Measurements from ENCODE around the gene RAPGEF5.

- TF ChIP-seq POLR2AphosphoS5 (IDR thresholded peaks at IDR 0.05; ENCODE audit: borderline replicate concordance, low read depth, low read length) (no peak), EZH2 (IDR thresholded peaks at IDR 0.05) (no peak), FOXP2 (optimal IDR thresholded peaks at IDR 0.05; ENCODE audit: control extremely low read depth, extremely low read length, insufficient read depth) (no peak)
Measured at GRCh38 chr7:22364900-22365299, 7.9 kb upstream of the RAPGEF5 start.
